HG03025 (cell line): ENCODE measurements around the gene ETFB.

Experiments used
- ATAC-seq: cut with Tn5 transposase; IDR thresholded peaks from one replicate; pipeline ENCODE4 v1.9.1; 2021; ENCODE audit warnings: mild to moderate bottlenecking, moderate library complexity; ENCODE audit not compliant: unreplicated experiment, low FRiP score

ETFB gene

GRCh38 chr19:51354103-51354741, 12.0 kb downstream of the ETFB start:
- no peak for ATAC-seq

- ATAC-seq: no peak
Observed at GRCh38 chr19:51352783-51353360, 13.3 kb downstream of the ETFB start.

GRCh38 chr19:51351266-51351990, 14.8 kb downstream of the ETFB start:
- no peak for ATAC-seq

GRCh38 chr19:51347209-51347928, 18.8 kb downstream of the ETFB start:
- ATAC-seq: no peak

- no peak for ATAC-seq
Observed at GRCh38 chr19:51346742-51347141, 19.4 kb downstream of the ETFB start.

- ATAC-seq: no peak
Observed at GRCh38 chr19:51345076-51345620, 21.0 kb downstream of the ETFB start.

GRCh38 chr19:51342631-51343569, 23.3 kb downstream of the ETFB start:
- no peak for ATAC-seq

- no peak for ATAC-seq
Observed at GRCh38 chr19:51341976-51342580, 24.1 kb downstream of the ETFB start, which contains the start of gene VSIG10L. VSIG10L (minus strand) TSS chr19:51342139; CDS start chr19:51342124, 15 bp downstream.

- no peak for ATAC-seq
Observed at GRCh38 chr19:51341066-51341465, 25.1 kb downstream of the ETFB start.

GRCh38 chr19:51339687-51340656, 26.2 kb downstream of the ETFB start:
- peak; percentile 56 for ATAC-seq

GRCh38 chr19:51339313-51339686, 26.9 kb downstream of the ETFB start:
- ATAC-seq: peak; percentile 5

- ATAC-seq: peak; percentile 44
Observed at GRCh38 chr19:51338563-51339312, 27.4 kb downstream of the ETFB start.

- no peak for ATAC-seq
Observed at GRCh38 chr19:51337861-51338562, 28.2 kb downstream of the ETFB start.

- ATAC-seq: no peak
Observed at GRCh38 chr19:51337141-51337860, 28.9 kb downstream of the ETFB start.

GRCh38 chr19:51333836-51334460, 32.2 kb downstream of the ETFB start:
- ATAC-seq: no peak

- no peak for ATAC-seq
Observed at GRCh38 chr19:51331716-51332115, 34.5 kb downstream of the ETFB start.
